ENCODE measurements around the gene RAB35.

The RAB35 gene

DNA sequence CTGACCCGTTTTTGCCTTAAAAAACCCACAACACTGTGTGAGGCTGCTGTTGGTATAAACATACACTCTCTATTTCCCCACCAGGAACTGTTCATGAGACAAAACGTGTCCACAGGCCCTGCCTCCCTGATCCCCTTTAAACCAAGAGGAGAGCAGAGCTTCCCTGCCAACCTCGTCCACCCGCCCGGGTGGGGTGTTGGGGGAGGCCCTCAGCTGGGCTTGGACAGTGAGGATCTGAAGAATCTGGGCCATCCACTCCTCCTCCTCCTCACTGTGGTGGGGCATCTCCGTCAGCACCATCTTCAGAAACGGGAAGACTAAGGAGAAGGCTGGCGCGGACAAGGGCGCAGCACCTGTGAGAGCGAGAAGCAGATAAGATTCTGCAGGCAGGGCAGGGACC lies 41.1 kb upstream of the RAB35 start:
- DNase-seq (ENCODE audit: low read depth): no peak
- TF ChIP-seq, protein P1, sequence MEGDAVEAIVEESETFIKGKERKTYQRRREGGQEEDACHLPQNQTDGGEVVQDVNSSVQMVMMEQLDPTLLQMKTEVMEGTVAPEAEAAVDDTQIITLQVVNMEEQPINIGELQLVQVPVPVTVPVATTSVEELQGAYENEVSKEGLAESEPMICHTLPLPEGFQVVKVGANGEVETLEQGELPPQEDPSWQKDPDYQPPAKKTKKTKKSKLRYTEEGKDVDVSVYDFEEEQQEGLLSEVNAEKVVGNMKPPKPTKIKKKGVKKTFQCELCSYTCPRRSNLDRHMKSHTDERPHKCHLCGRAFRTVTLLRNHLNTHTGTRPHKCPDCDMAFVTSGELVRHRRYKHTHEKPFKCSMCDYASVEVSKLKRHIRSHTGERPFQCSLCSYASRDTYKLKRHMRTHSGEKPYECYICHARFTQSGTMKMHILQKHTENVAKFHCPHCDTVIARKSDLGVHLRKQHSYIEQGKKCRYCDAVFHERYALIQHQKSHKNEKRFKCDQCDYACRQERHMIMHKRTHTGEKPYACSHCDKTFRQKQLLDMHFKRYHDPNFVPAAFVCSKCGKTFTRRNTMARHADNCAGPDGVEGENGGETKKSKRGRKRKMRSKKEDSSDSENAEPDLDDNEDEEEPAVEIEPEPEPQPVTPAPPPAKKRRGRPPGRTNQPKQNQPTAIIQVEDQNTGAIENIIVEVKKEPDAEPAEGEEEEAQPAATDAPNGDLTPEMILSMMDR (conservative IDR thresholded peaks at IDR 0.05; ENCODE audit: control insufficient read depth, insufficient read depth, low read depth, low read length): no peak
- H3K4me3 ChIP-seq (ENCODE audit: control insufficient read depth, low read depth, low read length): no peak overlapping the region

DNA sequence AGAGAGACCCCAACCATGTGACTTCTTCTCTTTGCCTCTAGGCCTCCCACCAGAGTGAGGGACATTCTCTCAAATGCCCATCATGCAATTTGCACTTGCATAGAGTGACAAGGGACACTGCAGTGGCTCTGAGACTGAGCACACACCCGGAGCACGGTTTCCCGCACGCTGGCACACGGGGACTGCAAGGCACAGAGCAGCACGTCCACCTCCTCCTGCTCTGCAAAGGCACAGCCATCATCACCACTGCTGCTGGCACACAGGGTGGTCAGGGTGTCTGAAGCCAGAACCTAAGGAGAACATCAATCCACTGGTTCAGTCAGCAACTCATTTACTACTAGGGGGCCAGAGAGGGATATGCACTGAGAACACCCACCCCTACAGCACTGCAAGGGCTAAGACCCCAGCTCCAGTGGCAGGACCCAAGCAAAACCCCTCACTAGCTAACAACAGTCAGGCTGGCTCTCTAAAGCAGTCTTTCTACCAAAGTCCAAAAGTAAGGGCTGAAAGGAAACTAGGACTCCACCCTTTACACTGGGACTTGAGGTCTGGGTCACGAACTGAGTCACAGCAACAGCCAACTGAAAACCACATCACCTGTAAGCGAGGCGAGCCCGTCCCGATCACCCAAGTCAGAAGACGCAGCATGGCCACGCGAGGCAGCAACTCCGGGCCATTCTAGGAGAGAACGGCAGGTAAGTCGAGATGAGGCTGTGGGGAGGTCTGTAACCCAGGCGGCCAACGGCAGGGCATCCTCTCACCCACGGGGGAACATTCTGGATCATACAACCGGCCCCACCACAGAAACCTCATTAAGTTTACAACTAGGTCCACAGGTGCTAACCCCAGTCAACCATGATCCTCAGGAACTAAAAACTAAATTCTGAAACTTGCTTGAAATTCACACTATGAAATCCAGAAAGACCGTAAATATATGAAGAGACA lies 40.0 kb upstream of the RAB35 start:
- no peak overlapping the region for H3K4me3 ChIP-seq (ENCODE audit: control insufficient read depth, low read depth, low read length)
- TF ChIP-seq, protein P1 (conservative IDR thresholded peaks at IDR 0.05; ENCODE audit: control insufficient read depth, insufficient read depth, low read depth, low read length): no peak
- no peak for DNase-seq (ENCODE audit: low read depth)

DNA sequence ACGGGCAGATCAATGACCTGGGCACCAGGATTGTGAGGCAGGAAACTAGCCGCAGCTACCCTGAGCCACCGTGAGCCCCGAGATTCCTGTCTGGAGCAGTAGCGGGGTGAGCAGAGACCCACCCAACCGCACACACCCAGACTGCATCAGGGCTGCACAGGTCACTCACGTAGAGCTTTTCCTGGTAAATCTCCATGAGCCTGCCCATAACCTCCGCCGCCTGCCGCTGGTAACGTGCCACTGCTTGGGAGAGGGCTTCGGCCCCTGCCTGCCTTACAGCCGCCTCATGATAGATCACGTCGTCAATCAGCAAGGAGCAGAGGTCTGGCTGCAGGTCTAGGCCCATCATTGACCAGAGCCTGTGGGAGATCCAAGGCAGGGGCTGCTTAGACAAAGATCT lies 38.5 kb upstream of the RAB35 start:
- no peak for DNase-seq (ENCODE audit: low read depth)
- TF ChIP-seq, protein P1 (conservative IDR thresholded peaks at IDR 0.05; ENCODE audit: control insufficient read depth, insufficient read depth, low read depth, low read length): no peak
- H3K4me3 ChIP-seq (ENCODE audit: control insufficient read depth, low read depth, low read length): no peak overlapping the region

DNA sequence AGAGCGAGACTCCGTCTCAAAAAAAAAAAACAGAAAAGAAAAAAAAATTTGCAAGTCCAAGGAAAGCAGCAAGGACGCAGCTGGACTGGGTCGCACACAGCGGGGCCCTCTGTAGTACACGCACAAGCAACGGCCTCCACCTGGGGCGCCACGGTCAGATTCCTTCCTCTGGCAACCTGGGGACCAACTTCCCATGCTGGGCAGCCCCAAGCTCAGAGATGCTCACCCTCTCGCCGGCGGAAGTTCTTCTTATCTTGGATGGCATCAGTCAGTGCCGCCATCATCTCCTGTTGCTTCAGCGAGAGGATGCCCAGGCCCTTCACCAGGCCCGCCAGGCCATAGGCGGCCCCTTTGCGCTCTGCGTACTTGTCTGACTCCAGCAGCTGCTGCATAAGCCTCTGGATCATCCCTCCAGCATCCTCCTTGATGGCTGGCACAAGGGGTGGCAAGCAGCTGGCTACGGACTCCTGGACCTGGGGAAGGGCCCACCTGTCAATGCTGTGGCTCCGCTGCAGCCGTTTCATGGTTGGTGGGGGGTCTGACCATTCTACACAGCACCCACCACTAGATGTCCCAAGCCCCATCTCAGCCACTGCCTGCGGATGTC lies 34.5 kb upstream of the RAB35 start:
- no peak overlapping the region for H3K4me3 ChIP-seq (ENCODE audit: control insufficient read depth, low read depth, low read length)
- TF ChIP-seq, protein P1 (conservative IDR thresholded peaks at IDR 0.05; ENCODE audit: control insufficient read depth, insufficient read depth, low read depth, low read length): no peak
- DNase-seq (ENCODE audit: low read depth): no peak

DNA sequence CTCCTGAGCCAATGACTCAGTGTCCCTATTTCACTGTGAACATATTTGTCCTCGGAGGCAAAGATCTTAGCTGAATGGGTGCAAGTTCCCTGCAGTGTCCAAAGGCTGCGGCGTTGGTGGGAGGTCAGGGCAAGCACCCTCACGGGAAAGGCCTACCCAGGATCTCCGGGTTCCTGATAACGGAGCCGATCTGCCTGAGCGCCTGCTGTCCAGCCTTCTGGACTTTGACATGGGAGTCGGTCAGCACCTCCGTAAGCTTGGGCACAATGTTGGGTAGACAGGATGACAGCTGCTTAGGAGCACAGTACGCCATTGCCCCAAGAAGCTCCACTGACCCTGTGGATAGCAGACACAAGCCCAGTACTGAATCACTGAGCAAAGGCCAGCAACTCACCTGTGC lies 31.5 kb upstream of the RAB35 start:
- DNase-seq (ENCODE audit: low read depth): no peak
- H3K4me3 ChIP-seq (ENCODE audit: control insufficient read depth, low read depth, low read length): no peak overlapping the region
- TF ChIP-seq, protein P1 (conservative IDR thresholded peaks at IDR 0.05; ENCODE audit: control insufficient read depth, insufficient read depth, low read depth, low read length): no peak

DNA sequence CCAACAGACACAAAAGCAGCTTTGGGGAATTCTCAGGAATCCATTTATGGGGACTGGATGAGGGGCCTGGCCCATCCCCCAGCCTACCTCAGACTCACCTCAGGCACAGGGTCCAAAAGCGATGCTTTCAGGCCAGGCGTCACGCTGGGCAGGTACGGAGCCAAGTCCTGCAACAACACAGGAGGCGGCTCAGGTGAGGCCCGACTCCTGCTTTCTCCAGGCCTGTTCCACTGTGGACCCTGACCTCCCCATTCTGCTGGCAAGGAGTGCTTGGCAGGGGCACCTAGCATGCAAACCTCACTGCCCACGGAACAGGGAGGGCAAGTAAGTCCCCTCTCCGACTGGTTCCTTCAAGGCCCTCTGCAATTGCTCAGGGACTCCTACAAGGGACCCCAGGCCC lies 28.6 kb upstream of the RAB35 start:
- TF ChIP-seq, protein P1 (conservative IDR thresholded peaks at IDR 0.05; ENCODE audit: control insufficient read depth, insufficient read depth, low read depth, low read length): no peak
- no peak for DNase-seq (ENCODE audit: low read depth)
- no peak overlapping the region for H3K4me3 ChIP-seq (ENCODE audit: control insufficient read depth, low read depth, low read length)
